ENCODE data around the gene FBLN2.

FBLN2 gene

GRCh38 chr3:13539671-13540070 is 9.3 kb upstream of the FBLN2 start:
- H3K36me3 ChIP-seq (replicated peaks), result no peaks in the 10 kb centered on the region
- no peak for TF ChIP-seq CTCF (IDR thresholded peaks at IDR 0.05; ENCODE audit: low read depth, low read length, missing control alignments)
- no peak overlapping the region for H3K4me3 ChIP-seq (ENCODE audit: low read depth, low read length)
- peak overlapping the region; percentile 84 for H3K27ac ChIP-seq
- in situ Hi-C loops (cut with HindIII; ENCODE audit: low pct_ligation_motif_present, low sequenced_read_pairs), result no loop called here
- no peak for DNase-seq
- H3K27me3 ChIP-seq (replicated peaks), result no peaks in the 10 kb centered on the region

DNA sequence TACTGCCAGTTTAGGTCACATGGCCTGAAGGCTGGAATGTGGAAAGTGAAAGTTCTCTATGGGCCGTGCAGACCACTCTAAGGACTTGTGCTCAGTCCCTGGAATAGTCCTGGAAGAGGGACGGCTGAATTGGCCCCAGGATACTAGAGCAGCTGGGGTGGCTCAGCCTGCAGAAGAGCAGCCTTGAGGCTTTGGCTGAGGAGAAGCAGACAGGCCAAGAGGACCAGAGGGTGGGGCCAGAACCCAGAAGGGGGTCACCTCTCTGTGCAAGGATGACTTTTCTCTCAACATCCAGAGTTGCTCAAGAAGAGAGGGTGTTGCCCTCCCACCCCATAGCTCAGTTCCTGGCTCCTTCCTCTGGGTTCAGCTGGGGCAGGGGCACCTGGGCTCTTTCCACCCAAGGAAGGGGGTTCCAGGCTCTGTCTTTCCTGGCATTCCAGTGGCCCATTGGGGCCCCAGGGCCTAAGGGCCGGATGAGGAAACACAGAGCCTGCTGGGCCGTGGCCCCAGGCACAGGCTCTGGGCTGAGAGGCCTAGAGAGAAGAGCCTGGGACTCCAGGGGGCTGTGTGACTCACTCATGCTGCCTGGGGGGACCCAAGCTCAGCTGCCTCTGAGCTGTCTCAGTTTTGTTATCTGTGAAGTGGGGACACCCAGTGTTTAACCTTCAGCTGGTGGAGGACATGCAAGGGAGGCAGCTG is 8.5 kb upstream of the FBLN2 start:
- in situ Hi-C loops (cut with HindIII; ENCODE audit: low pct_ligation_motif_present, low sequenced_read_pairs), result no loop called here
- TF ChIP-seq CTCF (IDR thresholded peaks at IDR 0.05; ENCODE audit: low read depth, low read length, missing control alignments), result no peak
- DNase-seq, result no peak
- Histone ChIP-seq H3K4me3 (ENCODE audit: low read depth, low read length) (no peak overlapping the region), H3K27me3 (replicated peaks) (no peaks in the 10 kb centered on the region), H3K36me3 (replicated peaks) (no peaks in the 10 kb centered on the region), H3K27ac (no peak overlapping the region)

DNA sequence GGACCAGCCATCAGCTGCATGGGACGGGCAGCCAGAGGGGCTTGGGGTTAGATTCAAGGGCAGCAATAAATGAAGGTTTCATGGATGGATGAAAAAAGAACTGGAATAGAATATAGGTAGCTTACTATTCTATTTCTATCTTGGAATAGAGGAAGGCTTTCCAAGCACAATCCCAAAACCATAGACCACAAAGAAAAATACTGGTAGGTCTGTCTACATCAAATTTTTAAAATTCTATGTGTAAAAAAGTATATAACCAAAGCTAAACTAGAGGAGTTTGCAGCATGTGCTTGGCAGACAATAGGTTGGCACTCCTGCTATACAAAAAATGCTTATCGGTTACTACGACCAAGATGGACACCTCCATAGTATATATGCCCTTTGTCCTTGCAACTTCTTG is 7.2 kb upstream of the FBLN2 start:
- no peak overlapping the region for H3K27ac ChIP-seq
- TF ChIP-seq CTCF (IDR thresholded peaks at IDR 0.05; ENCODE audit: low read depth, low read length, missing control alignments), result no peak
- in situ Hi-C loops (cut with HindIII; ENCODE audit: low pct_ligation_motif_present, low sequenced_read_pairs), result no loop called here
- H3K4me3 ChIP-seq (ENCODE audit: low read depth, low read length), result no peak overlapping the region
- H3K36me3 ChIP-seq (replicated peaks), result no peaks in the 10 kb centered on the region
- H3K27me3 ChIP-seq (replicated peaks), result no peaks in the 10 kb centered on the region
- no peak for DNase-seq

- Histone ChIP-seq H3K27me3 (replicated peaks) (no peaks in the 10 kb centered on the region), H3K36me3 (replicated peaks) (no peaks in the 10 kb centered on the region), H3K4me3 (ENCODE audit: low read depth, low read length) (no peak overlapping the region), H3K27ac (no peak overlapping the region)
- DNase-seq, result no peak
- no peak for TF ChIP-seq CTCF (IDR thresholded peaks at IDR 0.05; ENCODE audit: low read depth, low read length, missing control alignments)
- in situ Hi-C loops (cut with HindIII; ENCODE audit: low pct_ligation_motif_present, low sequenced_read_pairs), result no loop called here
Measured at GRCh38 chr3:13542142-13542541, 6.8 kb upstream of the FBLN2 start.

GRCh38 chr3:13543253-13543652 is 5.7 kb upstream of the FBLN2 start:
- H3K27me3 ChIP-seq (replicated peaks), result no peaks in the 10 kb centered on the region
- in situ Hi-C loops (cut with HindIII; ENCODE audit: low pct_ligation_motif_present, low sequenced_read_pairs), result no loop called here
- H3K4me3 ChIP-seq (ENCODE audit: low read depth, low read length), result no peak overlapping the region
- peak; percentile 84 for DNase-seq
- H3K36me3 ChIP-seq (replicated peaks), result no peaks in the 10 kb centered on the region
- H3K27ac ChIP-seq, result peak overlapping the region; percentile 68
- no peak for TF ChIP-seq CTCF (IDR thresholded peaks at IDR 0.05; ENCODE audit: low read depth, low read length, missing control alignments)

DNA sequence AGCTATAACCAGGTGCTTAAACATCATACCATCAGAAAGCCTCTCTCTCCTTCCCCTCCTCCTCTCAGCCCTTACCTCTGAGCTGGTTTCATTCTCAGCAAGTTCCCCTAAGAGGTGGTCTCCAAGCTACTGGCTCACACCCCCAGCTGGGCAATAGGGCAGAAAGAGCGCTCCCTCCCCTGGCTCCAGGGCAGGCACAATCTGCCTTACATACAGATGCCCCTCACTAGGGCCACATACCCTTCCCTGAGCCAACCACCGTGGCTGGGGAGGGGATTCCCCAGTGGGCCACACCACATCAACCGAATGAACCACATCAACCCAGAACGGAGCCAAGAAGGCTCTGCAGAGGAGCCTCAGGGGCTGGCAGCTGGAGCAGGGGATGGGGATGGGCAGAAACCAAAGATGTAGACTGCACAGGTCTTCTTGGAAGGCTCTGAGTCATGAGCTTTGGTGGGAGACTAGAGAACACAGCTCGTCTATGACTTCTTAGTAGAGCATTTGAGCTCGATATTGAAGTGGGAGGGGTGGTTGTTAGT is 4.6 kb upstream of the FBLN2 start:
- in situ Hi-C loops (cut with HindIII; ENCODE audit: low pct_ligation_motif_present, low sequenced_read_pairs), result no loop called here
- peak; percentile 87 for DNase-seq
- no peak overlapping the region for H3K4me3 ChIP-seq (ENCODE audit: low read depth, low read length)
- H3K27me3 ChIP-seq (replicated peaks), result no peaks in the 10 kb centered on the region
- H3K36me3 ChIP-seq (replicated peaks), result no peaks in the 10 kb centered on the region
- H3K27ac ChIP-seq, result peak overlapping the region; percentile 68
- TF ChIP-seq CTCF (IDR thresholded peaks at IDR 0.05; ENCODE audit: low read depth, low read length, missing control alignments), result no peak

Data from brain microvascular endothelial cell (primary cell).